Astrocyte of the spinal cord (primary cell): ENCODE data around the gene SH3BP4.

Experiments
- DNase-seq: peaks from one replicate; pipeline ENCODE4 v3.0.0; 2011; ENCODE audit warnings: low read depth, low spot score
- H3K4me3 ChIP-seq: 2 replicates; pipeline ENCODE4 v1.5.1; 2011; ENCODE audit warnings: low read depth, mild to moderate bottlenecking, low read length, moderate library complexity
- CTCF ChIP-seq: IDR thresholded peaks from 2 replicates; pipeline ENCODE4 v1.5.1; 2012; ENCODE audit warnings: low read depth, mild to moderate bottlenecking, low read length, inconsistent platforms
- in situ Hi-C: cut with HindIII; loops from 2 replicates; pipeline ENCODE4 v1.10.0; 2017; ENCODE audit warnings: low sequenced_read_pairs

Gene SH3BP4

GRCh38 chr2:234970099-234970440, 18.3 kb downstream of the SH3BP4 start:
- no peak overlapping the region for H3K4me3 ChIP-seq
- no peak for DNase-seq
- in situ Hi-C loops, result no loop called here
- no peak for TF ChIP-seq CTCF

GRCh38 chr2:234970477-234970882, 18.7 kb downstream of the SH3BP4 start:
- in situ Hi-C loops, result no loop called here
- TF ChIP-seq CTCF, result no peak
- DNase-seq, result peak; percentile 84

GRCh38 chr2:234971496-234971895, 19.7 kb downstream of the SH3BP4 start:
- TF ChIP-seq CTCF, result no peak
- peak; percentile 82 for DNase-seq
- H3K4me3 ChIP-seq, result no peak overlapping the region
- in situ Hi-C loops, result no loop called here

More at GRCh38 chr2:234970477-234970882, 18.7 kb downstream of the SH3BP4 start:
- no peak overlapping the region for H3K4me3 ChIP-seq

- in situ Hi-C loops, result no loop called here
- TF ChIP-seq CTCF, result no peak
- DNase-seq, result peak; percentile 43
- H3K4me3 ChIP-seq, result no peak overlapping the region
Measured at GRCh38 chr2:234973008-234973407, 21.2 kb downstream of the SH3BP4 start.

GRCh38 chr2:234974501-234975385, 22.9 kb downstream of the SH3BP4 start:
- no peak for TF ChIP-seq CTCF
- DNase-seq, result peak; percentile 86
- no peak overlapping the region for H3K4me3 ChIP-seq
- in situ Hi-C loops, result no loop called here

- in situ Hi-C loops, result no loop called here
- TF ChIP-seq CTCF, result no peak
- H3K4me3 ChIP-seq, result no peak overlapping the region
- no peak for DNase-seq
Measured at GRCh38 chr2:234975611-234976010, 23.8 kb downstream of the SH3BP4 start.
